ENCODE measurements around the gene CCDC187.

The CCDC187 gene

DNA sequence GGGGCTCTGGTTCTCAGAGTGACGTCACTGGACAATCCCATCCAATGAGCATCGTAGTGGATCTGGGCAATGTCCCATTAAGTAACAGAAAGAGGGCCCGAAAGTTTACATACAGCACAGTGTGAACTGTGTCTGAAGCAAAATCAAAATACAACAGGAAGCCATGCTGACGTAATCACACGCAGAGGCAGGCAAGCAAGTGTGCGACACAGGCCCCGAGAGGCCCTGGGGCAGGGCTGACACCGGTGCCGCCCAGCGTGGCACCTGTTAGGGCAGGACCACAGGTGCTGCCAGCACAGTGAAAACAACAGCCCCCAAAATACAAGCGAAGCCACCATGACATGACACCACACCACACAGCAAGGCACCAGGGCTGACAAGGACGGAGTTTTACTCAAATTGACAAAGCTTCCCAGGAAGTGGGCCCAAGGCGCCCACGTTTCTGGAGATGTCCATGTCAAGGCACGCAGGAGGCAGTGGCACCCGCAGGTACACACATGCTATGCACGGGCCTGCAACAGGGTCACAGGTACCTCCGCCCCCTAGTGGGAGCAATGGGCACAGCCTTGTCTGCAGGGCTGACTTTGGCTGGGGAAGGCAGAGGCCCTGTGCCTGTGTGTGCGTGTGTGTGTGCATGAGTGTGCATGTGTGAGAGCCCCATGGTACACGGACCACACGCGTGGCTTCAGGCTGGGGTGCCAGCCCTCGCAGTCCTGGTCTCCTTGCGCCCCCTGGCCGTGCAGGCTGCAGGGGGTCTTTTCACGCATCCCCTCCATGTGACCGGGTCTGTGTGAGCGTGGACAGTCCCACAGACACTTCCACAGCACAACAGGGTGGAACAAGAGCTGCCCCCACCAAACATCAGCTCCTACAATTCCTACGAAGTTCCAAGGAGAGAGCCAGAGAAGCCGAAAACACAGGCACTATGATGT lies 77.9 kb downstream of the CCDC187 start:
- TF ChIP-seq SIN3A (IDR thresholded peaks at IDR 0.05; ENCODE audit: borderline replicate concordance, insufficient read depth, low read length) (no peak), REST (IDR thresholded peaks at IDR 0.05; ENCODE audit: insufficient read depth in 1 of 2, low read depth in 2 of 2, low read length in 2 of 2) (no peak), FOXP2 (optimal IDR thresholded peaks at IDR 0.05; ENCODE audit: borderline replicate concordance, extremely low read depth, extremely low read length, insufficient read depth) (peak; percentile 32), POLR2AphosphoS5 (IDR thresholded peaks at IDR 0.05; ENCODE audit: low read depth, low read length) (no peak)

DNA sequence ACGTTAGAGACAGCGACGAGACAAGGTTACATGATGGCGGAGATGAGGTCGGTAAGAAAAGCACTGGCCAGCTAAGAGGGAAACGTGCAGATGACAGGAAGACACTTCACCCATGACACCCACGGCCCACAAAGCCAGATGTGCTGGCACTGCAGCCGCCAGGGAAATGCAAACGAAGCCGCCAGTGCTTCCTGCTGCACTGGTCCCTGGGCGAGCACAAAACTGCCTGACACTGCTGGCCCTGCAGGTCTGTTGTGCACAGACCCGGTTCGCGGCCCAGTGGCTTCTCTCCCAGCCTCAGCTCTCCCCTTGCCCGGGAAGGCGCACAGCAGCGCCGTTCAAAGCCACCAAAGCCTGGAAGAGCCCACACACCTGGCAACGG lies 78.5 kb downstream of the CCDC187 start:
- TF ChIP-seq POLR2AphosphoS5 (IDR thresholded peaks at IDR 0.05; ENCODE audit: low read depth, low read length) (no peak), FOXP2 (optimal IDR thresholded peaks at IDR 0.05; ENCODE audit: borderline replicate concordance, extremely low read depth, extremely low read length, insufficient read depth) (no peak), REST (IDR thresholded peaks at IDR 0.05; ENCODE audit: insufficient read depth in 1 of 2, low read depth in 2 of 2, low read length in 2 of 2) (no peak), SIN3A (IDR thresholded peaks at IDR 0.05; ENCODE audit: borderline replicate concordance, insufficient read depth, low read length) (no peak), TAF1 (IDR thresholded peaks at IDR 0.05; ENCODE audit: borderline replicate concordance, insufficient read depth, low read length) (no peak)

GRCh38 chr9:136223871-136224640 lies 79.8 kb downstream of the CCDC187 start:
- TF ChIP-seq SIN3A (IDR thresholded peaks at IDR 0.05; ENCODE audit: borderline replicate concordance, insufficient read depth, low read length) (no peak), POLR2AphosphoS5 (IDR thresholded peaks at IDR 0.05; ENCODE audit: low read depth, low read length) (no peak), FOXP2 (optimal IDR thresholded peaks at IDR 0.05; ENCODE audit: borderline replicate concordance, extremely low read depth, extremely low read length, insufficient read depth) (no peak), TAF1 (IDR thresholded peaks at IDR 0.05; ENCODE audit: borderline replicate concordance, insufficient read depth, low read length) (no peak), REST (IDR thresholded peaks at IDR 0.05; ENCODE audit: insufficient read depth in 1 of 2, low read depth in 2 of 2, low read length in 2 of 2) (no peak)

DNA sequence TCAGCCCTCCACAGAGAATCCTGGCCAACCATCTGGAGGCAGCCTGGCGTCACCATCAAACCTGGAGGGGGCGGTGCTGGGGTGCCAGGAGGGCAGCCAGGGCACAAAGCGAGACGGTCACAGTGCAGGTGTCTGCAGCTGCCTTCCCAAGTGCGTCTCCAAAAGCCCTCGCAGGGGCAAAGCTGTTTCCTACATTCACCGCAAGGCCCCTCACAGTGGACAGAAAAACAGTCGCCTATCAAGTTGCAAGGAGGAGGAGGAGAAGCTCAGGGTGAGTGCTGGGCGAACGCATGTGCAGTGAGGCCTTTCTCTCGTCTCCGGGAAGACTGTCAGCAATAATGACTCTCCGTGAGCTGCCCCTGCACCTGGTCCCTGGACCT lies 81.0 kb downstream of the CCDC187 start:
- TF ChIP-seq TAF1 (IDR thresholded peaks at IDR 0.05; ENCODE audit: borderline replicate concordance, insufficient read depth, low read length) (no peak), REST (IDR thresholded peaks at IDR 0.05; ENCODE audit: insufficient read depth in 1 of 2, low read depth in 2 of 2, low read length in 2 of 2) (no peak), FOXP2 (optimal IDR thresholded peaks at IDR 0.05; ENCODE audit: borderline replicate concordance, extremely low read depth, extremely low read length, insufficient read depth) (no peak), POLR2AphosphoS5 (IDR thresholded peaks at IDR 0.05; ENCODE audit: low read depth, low read length) (no peak), SIN3A (IDR thresholded peaks at IDR 0.05; ENCODE audit: borderline replicate concordance, insufficient read depth, low read length) (no peak)

All from PFSK-1 (cell line).